Right lobe of liver (tissue), 6 donors: ENCODE measurements around the gene NOM1. TPM values are rescaled to one million over a fixed set of nuclear protein-coding genes. Genes with fewer than 3 reads are reported as not detected.
"Not testable (repeated sequence)": the region's sequence is repeated elsewhere in the genome, so short reads cannot be mapped to it uniquely, and the experiment has no call there.

ENCODE experiments used
- ATAC-seq, 4 donors: fragments of 200-7000 bp; cut with Tn5 transposase; one replicate each; pipeline ENCODE4 v1.9.1; 2020; ENCODE audit warnings: mild to moderate bottlenecking in 4 of 4, moderate library complexity in 4 of 4
- DNase-seq, 3 donors: peaks; one replicate each; pipeline ENCODE4 v3.0.0-alpha.2; 2020
- H3K27ac ChIP-seq, 3 donors: fragments of 200-600 bp; one replicate each; pipeline ENCODE4 v1.8.0; 2022
- H3K27me3 ChIP-seq, 2 donors: fragments of 200-600 bp; one replicate each; pipeline ENCODE4 v1.8.0; 2022
- H3K36me3 ChIP-seq, 4 donors: fragments of 200-600 bp; sonication (generic) in 1 of 4; one replicate each; pipeline versions ENCODE4 v1.5.1 to v1.8.0; 2017 to 2022; ENCODE audit warnings: control low read depth in 1 of 4
- H3K4me1 ChIP-seq, 4 donors: fragments of 200-600 bp; sonication (generic) in 1 of 4; one replicate each; pipeline versions ENCODE4 v1.5.1 to v1.8.0; 2017 to 2022; ENCODE audit warnings: control low read depth in 1 of 4
- H3K4me3 ChIP-seq, 3 donors: fragments of 200-600 bp; one replicate each; pipeline ENCODE4 v1.8.0; 2022
- H3K9me3 ChIP-seq, 4 donors: fragments of 200-600 bp; sonication (generic) in 1 of 4; one replicate each; pipeline versions ENCODE4 v1.5.1 to v1.8.0; 2017 to 2022; ENCODE audit warnings: control low read depth in 1 of 4
- CTCF ChIP-seq, 4 donors: fragments of 200-600 bp in 3 of 4; fragments of 450-650 bp in 1 of 4; IDR thresholded peaks; one replicate each; pipeline versions ENCODE4 v1.5.1 to v1.8.0; 2016 to 2022; ENCODE audit warnings: antibody characterized with exemption in 4 of 4, mild to moderate bottlenecking in 2 of 4
- POLR2A ChIP-seq: fragments of 450-650 bp; IDR thresholded peaks from one replicate; pipeline ENCODE4 v1.6.1; 2017; ENCODE audit warnings: antibody characterized with exemption, mild to moderate bottlenecking
- WGBS: methylation state at CpG from one replicate; pipeline ENCODE4 v1.1.6; 2018; ENCODE audit warnings: low coverage, low lambda C conversion rate; ENCODE audit not compliant: insufficient coverage; ENCODE audit errors: missing lambda C conversion rate; 5-methylcytosine and 5-hydroxymethylcytosine counted together
- intact Hi-C, 2 donors: fragments of 100-400 bp; cut with DNase I; formaldehyde crosslinking; loops; one replicate each; pipeline versions ENCODE4 v1.11.2 to v1.14.1; 2022
- total RNA-seq, 6 experiments: library from RNA; depleted of rRNA in 2 of 6; stranded (reverse); fragments of >200 nt in 2 of 6; fragmentation: NEBNext Ultra II Directional in 3 of 6; extraction: Animal tissue kit (Norgen Biotek cat#: 25700) in 3 of 6; gene quantifications; one replicate each; pipeline versions ENCODE4 v1.1.0 to v1.2.4, GENCODE V29; 2016 to 2023
- donor health status: DM: no; HTN: yes; CAD: no.
- donor health status: DM: no; HTN: no; CAD: no.
- donor health status: DM: no; HTN: no; CAD: no.
- donor health status: DM: no; HTN: yes; CAD: no.
- donor health status: DM: no; HTN: yes; CAD: no.

The NOM1 gene
- total RNA-seq, 6 experiments from 2014 or later = 6.1 to 10.2 (median 8.1) TPM

- intact Hi-C loops, ATAC-seq, H3K9me3 ChIP-seq, H3K4me1 ChIP-seq, H3K4me3 ChIP-seq, H3K36me3 ChIP-seq, H3K27ac ChIP-seq, DNase-seq, H3K27me3 ChIP-seq: not testable (repeated sequence)
- 83% methylated on average over 2 of the region's 12 CpGs for WGBS
Measured at GRCh38 chr7:156925821-156926220, 23.7 kb upstream of the NOM1 start.

GRCh38 chr7:156927571-156928405, 21.7 kb upstream of the NOM1 start:
- ATAC-seq (peak in 2 of 4 donors; percentile 32 to 68), DNase-seq (no peak)
- Histone ChIP-seq H3K4me1 (no peaks in the 10 kb centered on the region), H3K4me3 (no peak overlapping the region), H3K27ac (no peak overlapping the region), H3K9me3 (no peaks in the 10 kb centered on the region), H3K36me3 (no peaks in the 10 kb centered on the region), H3K27me3 (no peaks in the 10 kb centered on the region)
- 65% methylated on average over 15 of the region's 17 CpGs for WGBS
- intact Hi-C loops = no loop called here
- TF ChIP-seq CTCF (IDR thresholded peaks at IDR 0.05) (no peak), POLR2A (no peak)

GRCh38 chr7:156928406-156928747, 21.1 kb upstream of the NOM1 start:
- no peak overlapping the region for H3K4me3 ChIP-seq
- WGBS = 28% methylated on average over 4 of the region's 5 CpGs
- H3K9me3 ChIP-seq = no peaks in the 10 kb centered on the region
- ATAC-seq = no peak
- intact Hi-C loops = no loop called here
- H3K27ac ChIP-seq = no peak overlapping the region
- TF ChIP-seq CTCF (IDR thresholded peaks at IDR 0.05) (no peak), POLR2A (no peak)
- DNase-seq = no peak
- no peaks in the 10 kb centered on the region for H3K4me1 ChIP-seq
- no peaks in the 10 kb centered on the region for H3K27me3 ChIP-seq
- H3K36me3 ChIP-seq = no peaks in the 10 kb centered on the region

DNA sequence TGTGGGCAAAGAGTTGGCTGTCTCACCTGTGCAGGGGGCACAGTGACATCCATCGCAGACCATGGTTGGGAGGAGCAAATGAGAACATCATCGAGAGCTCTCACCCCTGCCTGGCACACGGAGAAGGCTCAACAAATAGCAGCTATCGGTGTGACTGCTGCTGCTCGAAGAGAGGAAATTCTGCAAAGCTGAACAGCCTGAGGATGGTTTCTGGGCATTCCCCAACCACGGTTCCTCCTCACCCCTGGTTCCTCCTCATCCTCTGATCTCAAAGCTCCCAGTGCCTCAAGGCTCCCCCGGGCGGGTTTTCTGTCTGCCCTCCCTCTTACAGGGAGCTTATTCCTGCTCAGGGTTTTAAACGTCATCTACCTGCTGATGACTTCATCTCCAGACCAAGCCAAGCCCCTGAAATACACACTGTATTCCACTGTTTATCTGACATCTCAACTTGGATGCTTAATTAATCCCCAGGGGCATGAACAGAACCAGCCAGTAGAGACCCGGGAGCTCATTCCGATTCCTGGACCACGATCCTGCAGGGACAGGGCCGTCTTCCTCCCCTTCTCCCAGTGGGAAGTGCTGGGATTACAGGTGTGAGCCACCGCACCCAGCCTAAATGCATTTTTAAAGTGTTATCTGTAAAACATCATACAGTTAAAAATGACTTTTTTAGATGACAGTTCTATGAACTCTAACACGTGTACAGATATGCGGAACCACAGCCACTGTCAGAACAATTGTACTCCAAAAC, 19.5 kb upstream of the NOM1 start:
- TF ChIP-seq CTCF (IDR thresholded peaks at IDR 0.05) (no peak), POLR2A (no peak)
- ATAC-seq (no peak), DNase-seq (no peak)
- Histone ChIP-seq H3K4me3 (no peak overlapping the region), H3K36me3 (no peaks in the 10 kb centered on the region), H3K27ac (no peak overlapping the region), H3K4me1 (no peaks in the 10 kb centered on the region), H3K9me3 (no peaks in the 10 kb centered on the region), H3K27me3 (no peaks in the 10 kb centered on the region)
- intact Hi-C loops = no loop called here
- 51% methylated on average over 11 of the region's 16 CpGs for WGBS

DNA sequence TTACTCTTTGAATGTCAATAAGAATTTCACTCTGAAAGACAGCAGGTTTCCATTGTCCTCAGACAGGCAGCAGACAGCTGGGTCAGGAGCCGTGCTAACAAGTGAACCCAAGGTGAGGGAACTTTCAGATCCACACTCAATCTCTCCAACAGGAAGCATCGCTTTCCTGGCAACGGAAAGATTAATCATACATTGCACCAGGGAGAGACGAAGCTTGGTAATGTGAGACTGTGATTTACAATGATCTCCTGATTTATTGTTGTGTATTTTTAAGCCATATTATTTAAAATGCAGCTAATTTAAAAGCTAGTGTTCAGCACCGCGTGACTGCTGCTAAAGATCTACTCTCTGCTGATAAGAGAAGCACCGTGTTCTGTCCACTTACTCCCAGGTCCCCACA, 17.5 kb upstream of the NOM1 start:
- Histone ChIP-seq H3K4me1 (no peaks in the 10 kb centered on the region), H3K27me3 (no peaks in the 10 kb centered on the region), H3K9me3 (no peaks in the 10 kb centered on the region), H3K4me3 (no peak overlapping the region), H3K27ac (no peak overlapping the region), H3K36me3 (no peaks in the 10 kb centered on the region)
- 10% methylated on average over 7 of the region's 7 CpGs for WGBS
- intact Hi-C loops = no loop called here
- DNase-seq (no peak), ATAC-seq (peak; percentile 28 to 81 (median 64))
- TF ChIP-seq CTCF (IDR thresholded peaks at IDR 0.05) (no peak), POLR2A (no peak)
